CD14-positive monocyte (primary cell): ENCODE data around the gene DYNLT1. TPM values are rescaled to one million over a fixed set of nuclear protein-coding genes. Genes with fewer than 3 reads are reported as not detected.
A peak's percentile ranks its signal among the peaks of the same experiment; 100 is the strongest.

Experiments used
- DNase-seq, 3 donors: peaks; one replicate each; pipeline ENCODE4 v3.0.0-alpha.2; 2011 to 2022
- H2AFZ ChIP-seq: 2 replicates; pipeline ENCODE4 v1.6.0; 2012; ENCODE audit warnings: mild to moderate bottlenecking, low read depth, low read length, inconsistent platforms; ENCODE audit not compliant: insufficient read depth, poor library complexity, severe bottlenecking
- H3K27ac ChIP-seq, 2 donors: 1 replicate in 1 of 2; 2 replicates in 1 of 2; pipeline ENCODE4 v1.5.1; 2012 to 2013; ENCODE audit warnings: low read length in 2 of 2, control low read depth in 1 of 2, inconsistent platforms in 1 of 2, low read depth in 1 of 2, mild to moderate bottlenecking in 1 of 2
- H3K27me3 ChIP-seq, 2 donors: one replicate each; pipeline versions ENCODE4 v1.6.0 to v1.6.1; 2011 to 2013; ENCODE audit warnings: low read length in 2 of 2; ENCODE audit not compliant: control insufficient read depth in 2 of 2, insufficient read depth in 2 of 2
- H3K36me3 ChIP-seq, 2 donors: replicated peaks in 1 of 2; 1 replicate in 1 of 2; 2 replicates in 1 of 2; pipeline versions ENCODE4 v1.5.1 to v1.6.1; 2012 to 2013; ENCODE audit warnings: low read length in 2 of 2, control low read depth in 1 of 2, inconsistent platforms in 1 of 2, mild to moderate bottlenecking in 1 of 2; ENCODE audit not compliant: insufficient read depth in 2 of 2, control insufficient read depth in 1 of 2
- H3K4me1 ChIP-seq, 2 donors: 1 replicate in 1 of 2; 2 replicates in 1 of 2; pipeline versions ENCODE4 v1.5.1 to v1.6.1; 2012 to 2013; ENCODE audit warnings: low read length in 2 of 2, control low read depth in 1 of 2, inconsistent platforms in 1 of 2, mild to moderate bottlenecking in 1 of 2, moderate library complexity in 1 of 2; ENCODE audit not compliant: insufficient read depth in 2 of 2, control insufficient read depth in 1 of 2
- H3K4me2 ChIP-seq: replicated peaks from 2 replicates; pipeline ENCODE3; 2012; ENCODE audit warnings: low read length, moderate library complexity, mild to moderate bottlenecking; ENCODE audit not compliant: poor library complexity, severe bottlenecking; ENCODE audit errors: extremely low read depth
- H3K4me3 ChIP-seq, 3 experiments: fragments of 200-600 bp in 1 of 3; sonication (generic) in 1 of 3; replicated peaks in 1 of 3; 1 replicate in 2 of 3; 2 replicates in 1 of 3; pipeline ENCODE4 v1.5.1; 2011 to 2013; ENCODE audit warnings: low read length in 3 of 3, mild to moderate bottlenecking in 3 of 3, control low read depth in 2 of 3, low read depth in 2 of 3, inconsistent platforms in 1 of 3, moderate library complexity in 1 of 3
- H3K79me2 ChIP-seq: 2 replicates; pipeline ENCODE4 v1.6.0; 2012; ENCODE audit warnings: mild to moderate bottlenecking, control low read depth, inconsistent platforms, low read length, moderate library complexity; ENCODE audit not compliant: insufficient read depth
- H3K9ac ChIP-seq: 2 replicates; pipeline ENCODE4 v1.6.0; 2017; ENCODE audit warnings: low read length, mild to moderate bottlenecking; ENCODE audit not compliant: insufficient read depth, poor library complexity, severe bottlenecking
- H3K9me3 ChIP-seq, 2 donors: replicated peaks in 1 of 2; 1 replicate in 1 of 2; 2 replicates in 1 of 2; pipeline versions ENCODE4 v1.5.1 to v1.6.1; 2012 to 2013; ENCODE audit warnings: low read length in 2 of 2, control low read depth in 1 of 2; ENCODE audit not compliant: control insufficient read depth in 1 of 2, insufficient read depth in 1 of 2
- H4K20me1 ChIP-seq: 2 replicates; pipeline ENCODE4 v1.6.0; 2012; ENCODE audit warnings: mild to moderate bottlenecking, low read length, control low read depth, moderate library complexity; ENCODE audit not compliant: insufficient read depth
- H3K27ac Mint-ChIP-seq, 7 donors: one replicate each; pipeline ENCODE4 v1.8.0; 2020; ENCODE audit warnings: mild to moderate bottlenecking in 7 of 7, mixed read lengths in 7 of 7, moderate library complexity in 6 of 7, inconsistent platforms in 2 of 7
- H3K27me3 Mint-ChIP-seq, 3 donors: one replicate each; pipeline ENCODE4 v1.8.0; 2021 to 2022; ENCODE audit warnings: low read depth in 3 of 3, mild to moderate bottlenecking in 3 of 3, mixed read lengths in 3 of 3, moderate library complexity in 3 of 3, inconsistent platforms in 1 of 3
- H3K36me3 Mint-ChIP-seq, 2 donors: one replicate each; pipeline ENCODE4 v1.8.0; 2020; ENCODE audit warnings: mixed read lengths in 2 of 2, inconsistent platforms in 1 of 2, mild to moderate bottlenecking in 1 of 2
- H3K4me1 Mint-ChIP-seq: one replicate; pipeline ENCODE4 v1.8.0; 2020; ENCODE audit warnings: mild to moderate bottlenecking, mixed read lengths
- H3K4me3 Mint-ChIP-seq, 2 donors: one replicate each; pipeline ENCODE4 v1.8.0; 2020; ENCODE audit warnings: mild to moderate bottlenecking in 2 of 2, mixed read lengths in 2 of 2, moderate library complexity in 1 of 2
- H3K9me3 Mint-ChIP-seq, 7 donors: one replicate each; pipeline ENCODE4 v1.8.0; 2020 to 2022; ENCODE audit warnings: mixed read lengths in 7 of 7, mild to moderate bottlenecking in 6 of 7, moderate library complexity in 6 of 7, inconsistent platforms in 2 of 7
- WGBS: methylation state at CpG from one replicate; pipeline ENCODE4 v1.1.5; 2013; ENCODE audit warnings: missing lambda C conversion rate; ENCODE audit not compliant: insufficient coverage; 5-methylcytosine and 5-hydroxymethylcytosine counted together
- intact Hi-C, 2 donors: fragments of 100-400 bp; cut with micrococcal nuclease; formaldehyde crosslinking; loops; one replicate each; pipeline versions ENCODE4 v1.15.0 to v1.15.1; 2023
- polyA minus RNA-seq: library from RNA; depleted of rRNA, polyadenylated mRNA; stranded (reverse); fragments of >200 nt; gene quantifications from 2 replicates; pipeline ENCODE4 v1.2.3, GENCODE V29; 2012
- polyA plus RNA-seq, 3 donors: library from polyadenylated mRNA; depleted of rRNA in 1 of 3; unstranded in 2 of 3; stranded (reverse) in 1 of 3; fragments of 300-500 nt in 2 of 3; fragments of >200 nt in 1 of 3; fragmentation: Illumina TruSeq in 2 of 3; gene quantifications; 1 replicate in 2 of 3; 2 replicates in 1 of 3; pipeline ENCODE4 v1.2.3, GENCODE V29; 2012 to 2021
- total RNA-seq, 12 experiments: library from RNA in 1 of 12; stranded (reverse) in 1 of 12; fragments of 120-200 nt in 1 of 12; gene quantifications; one replicate each; pipeline ENCODE4 v1.2.4 and lab custom pipeline; 2013 to 2026; ENCODE audit warnings: mixed read lengths in 6 of 12, inconsistent platforms in 1 of 12
- TF ChIP-seq, protein P1 (sequence below): fragments of 200-600 bp; IDR thresholded peaks from one replicate; pipeline ENCODE4 v1.8.0; 2022; ENCODE audit warnings: antibody characterized with exemption, mild to moderate bottlenecking

Gene DYNLT1
- 115 TPM for total RNA-seq (2013)
- polyA plus RNA-seq, result 100 to 1,000 TPM; 248 to 287 (median 286) TPM
- 27.4 and 54.3 TPM in 2 replicates for polyA minus RNA-seq
- 25.0 to 62.4 (median 44.4) reads per million in 11 experiments for total RNA-seq (lab: John Stamatoyannopoulos, UW)

GRCh38 chr6:158644231-158645063, at the start of gene DYNLT1:
Gene DYNLT1, minus strand, starts transcription at chr6:158644743. Its CDS starts 35 bp downstream, at chr6:158644708.
- Mint-ChIP-seq H3K4me3 (peak within 1 kb of the TSS; percentile 95 to 98), H3K9me3 (no peaks in the 10 kb centered on the region), H3K4me1 (peaks cover 50% of the 10 kb centered on the region), H3K36me3 (peaks cover 31 to 33% of the 10 kb centered on the region in 2 donors), H3K27me3 (no peaks in the 10 kb centered on the region), H3K27ac (peak within 1 kb of the TSS; percentile 94 to 98 (median 96))
- peaks cover 34% of the 10 kb centered on the region for H4K20me1 ChIP-seq
- DNase-seq, result peak; percentile 83 to 90 (median 84)
- no peaks in the 10 kb centered on the region for H3K27me3 ChIP-seq
- WGBS, result under 1% methylated on average over 66 of the region's 81 CpGs
- H3K27ac ChIP-seq, result peak within 1 kb of the TSS; percentile 82 to 95
- TF ChIP-seq, protein P1, sequence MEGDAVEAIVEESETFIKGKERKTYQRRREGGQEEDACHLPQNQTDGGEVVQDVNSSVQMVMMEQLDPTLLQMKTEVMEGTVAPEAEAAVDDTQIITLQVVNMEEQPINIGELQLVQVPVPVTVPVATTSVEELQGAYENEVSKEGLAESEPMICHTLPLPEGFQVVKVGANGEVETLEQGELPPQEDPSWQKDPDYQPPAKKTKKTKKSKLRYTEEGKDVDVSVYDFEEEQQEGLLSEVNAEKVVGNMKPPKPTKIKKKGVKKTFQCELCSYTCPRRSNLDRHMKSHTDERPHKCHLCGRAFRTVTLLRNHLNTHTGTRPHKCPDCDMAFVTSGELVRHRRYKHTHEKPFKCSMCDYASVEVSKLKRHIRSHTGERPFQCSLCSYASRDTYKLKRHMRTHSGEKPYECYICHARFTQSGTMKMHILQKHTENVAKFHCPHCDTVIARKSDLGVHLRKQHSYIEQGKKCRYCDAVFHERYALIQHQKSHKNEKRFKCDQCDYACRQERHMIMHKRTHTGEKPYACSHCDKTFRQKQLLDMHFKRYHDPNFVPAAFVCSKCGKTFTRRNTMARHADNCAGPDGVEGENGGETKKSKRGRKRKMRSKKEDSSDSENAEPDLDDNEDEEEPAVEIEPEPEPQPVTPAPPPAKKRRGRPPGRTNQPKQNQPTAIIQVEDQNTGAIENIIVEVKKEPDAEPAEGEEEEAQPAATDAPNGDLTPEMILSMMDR, result no peak
- peak within 1 kb of the TSS; percentile 90 for H3K4me2 ChIP-seq
- peak within 1 kb of the TSS; percentile 61 to 97 (median 78) for H3K4me3 ChIP-seq
- intact Hi-C loops, result loop anchor here (5.0 to 10.0 kb wide), 2 partner anchors 43 to 50 kb away; no protein-coding TSS in a partner anchor
- H3K4me1 ChIP-seq, result peaks cover 31 to 52% of the 10 kb centered on the region in 2 donors
- H3K36me3 ChIP-seq, result peaks cover 10 to 30% of the 10 kb centered on the region in 2 donors
- H2AFZ ChIP-seq, result peak within 1 kb of the TSS; percentile 63
- H3K9ac ChIP-seq, result peak within 1 kb of the TSS; percentile 98
- H3K79me2 ChIP-seq, result peaks cover 54% of the 10 kb centered on the region
- no peaks in the 10 kb centered on the region for H3K9me3 ChIP-seq

- WGBS, result no CpG with 5 or more reads among the region's 1 CpG
- no peaks in the 10 kb centered on the region for H3K27me3 ChIP-seq
- H4K20me1 ChIP-seq, result no peaks in the 10 kb centered on the region
- TF ChIP-seq, protein P1, result no peak
- Mint-ChIP-seq H3K9me3 (peaks cover 0 to 3% (median 0%) of the 10 kb centered on the region in 7 donors), H3K36me3 (peaks cover 20 to 29% of the 10 kb centered on the region in 2 donors), H3K27ac (no peak overlapping the region), H3K4me3 (no peak overlapping the region), H3K27me3 (peaks cover 0 to 2% (median 1%) of the 10 kb centered on the region in 3 donors), H3K4me1 (peaks cover 41% of the 10 kb centered on the region)
- H3K27ac ChIP-seq, result no peak overlapping the region
- intact Hi-C loops, result loop anchor here in 1 of 2 donors (5.0 kb wide), 1 partner anchor 47 kb away; the partner anchor contains the start of gene DYNLT1
- H3K4me1 ChIP-seq, result peaks cover 25 to 40% of the 10 kb centered on the region in 2 donors
- peak in 1 of 3 donors; percentile 23 for DNase-seq
- no peaks in the 10 kb centered on the region for H3K79me2 ChIP-seq
- no peak overlapping the region for H2AFZ ChIP-seq
- H3K4me3 ChIP-seq, result no peak overlapping the region
- no peak overlapping the region for H3K9ac ChIP-seq
- H3K9me3 ChIP-seq, result no peaks in the 10 kb centered on the region
- no peak overlapping the region for H3K4me2 ChIP-seq
- peaks cover 2 to 8% of the 10 kb centered on the region in 2 donors for H3K36me3 ChIP-seq
These were observed 44.3 kb upstream of the DYNLT1 start for GRCh38 chr6:158688860-158689259.
